K562 (cell line): ENCODE data around the gene TSPAN15. TPM values are rescaled to one million over a fixed set of nuclear protein-coding genes. Genes with fewer than 3 reads are reported as not detected.

Experiments used
- DACH1 ChIP-seq: fragments of 450-650 bp; IDR thresholded peaks from 2 replicates; pipeline ENCODE4 v1.6.1; 2018; ENCODE audit not compliant: partially characterized antibody
- DPF2 ChIP-seq: fragments of 450-650 bp; IDR thresholded peaks from 2 replicates; pipeline ENCODE4 v1.6.1; 2016
- GATA2 ChIP-seq: sonication (generic); formaldehyde crosslinking; IDR thresholded peaks from 2 replicates; pipeline ENCODE4 v1.4.0; 2020; ENCODE audit warnings: mild to moderate bottlenecking, missing genetic modification reagents
- GTF2F1 ChIP-seq: IDR thresholded peaks from 2 replicates; pipeline ENCODE4 v1.6.1; 2011; ENCODE audit warnings: low read depth, low read length, improper control_type of control experiment
- IFI16 ChIP-seq: fragments of 250-450 bp; sonication (Bioruptor Pico); IDR thresholded peaks from 2 replicates; pipeline ENCODE4 v2.1.2; 2022; ENCODE audit warnings: mild to moderate bottlenecking, inconsistent platforms
- LCOR ChIP-seq: sonication (generic); formaldehyde crosslinking; IDR thresholded peaks from 2 replicates; pipeline ENCODE4 v1.8.0; 2022; ENCODE audit warnings: mild to moderate bottlenecking, missing genetic modification reagents
- LEF1 ChIP-seq: fragments of 450-650 bp; IDR thresholded peaks from 2 replicates; pipeline ENCODE4 v1.6.1; 2016; ENCODE audit warnings: mild to moderate bottlenecking
- NR4A1 ChIP-seq, 2 experiments: fragments of 250-450 bp in 1 of 2; fragments of 450-650 bp in 1 of 2; sonication (Bioruptor Pico) in 1 of 2; IDR thresholded peaks; 2 replicates each; pipeline versions ENCODE4 v1.4.0 to v1.6.1; 2016 to 2020; ENCODE audit warnings: mild to moderate bottlenecking in 2 of 2, missing compliant biosample characterization in 1 of 2, missing genetic modification characterization in 1 of 2, moderate library complexity in 1 of 2
- POU5F1 ChIP-seq: fragments of 150-350 bp; IDR thresholded peaks from 2 replicates; pipeline ENCODE4 v1.6.1; 2014; ENCODE audit warnings: borderline replicate concordance, low read length, low read depth, mild to moderate bottlenecking; ENCODE audit not compliant: partially characterized antibody
- RBM14 ChIP-seq: fragments of 200-400 bp; formaldehyde crosslinking; IDR thresholded peaks from 2 replicates; pipeline ENCODE4 v1.6.1; 2018; ENCODE audit warnings: low read depth, mild to moderate bottlenecking, low read length, moderate library complexity, borderline replicate concordance; ENCODE audit not compliant: insufficient read depth
- RCOR1 ChIP-seq, 2 experiments: IDR thresholded peaks; 2 replicates each; pipeline ENCODE4 v1.6.1; 2012; ENCODE audit warnings: low read depth in 2 of 2, low read length in 2 of 2, borderline replicate concordance in 1 of 2, improper control_type of control experiment in 1 of 2
- TSC22D4 ChIP-seq: fragments of 450-650 bp; IDR thresholded peaks from 2 replicates; pipeline ENCODE4 v1.6.1; 2016; ENCODE audit warnings: missing genetic modification characterization, missing biosample characterization, control low read depth
- ZNF324 ChIP-seq: fragments of 250-450 bp; sonication (Bioruptor Pico); IDR thresholded peaks from 2 replicates; pipeline ENCODE4 v1.4.0; 2020; ENCODE audit warnings: mild to moderate bottlenecking
- ZNF41 ChIP-seq: fragments of 250-450 bp; sonication (Bioruptor Pico); conservative IDR thresholded peaks from 2 replicates; pipeline ENCODE4 v1.4.0; 2020; ENCODE audit warnings: mild to moderate bottlenecking
- polyA plus RNA-seq, 8 experiments: library from polyadenylated mRNA; depleted of rRNA in 4 of 8; stranded (reverse) in 5 of 8; unstranded in 3 of 8; fragments of >200 nt; fragmentation: Nextera tagmentation in 2 of 8; fragmentation: Illumina TruSeq in 1 of 8; extraction: Ambion mirVana in 2 of 8; extraction: Trizol in 1 of 8; gene quantifications; 2 replicates each; pipeline versions ENCODE4 v1.2.1 to v1.2.3, GENCODE V29; 2011 to 2014; ENCODE audit warnings: inconsistent platforms in 1 of 8, missing spikeins in 1 of 8
- total RNA-seq, 7 experiments: library from RNA; depleted of rRNA in 6 of 7; stranded (reverse); fragments of >200 nt in 6 of 7; fragmentation: Illumina TruSeq in 2 of 7; extraction: Trizol in 2 of 7; gene quantifications; 2 replicates each; pipeline versions ENCODE4 v1.2.1 to v1.2.3, GENCODE V29; 2011 to 2021; ENCODE audit warnings: low replicate concordance in 1 of 7
- TF ChIP-seq, protein P1 (sequence below): IDR thresholded peaks from 3 replicates; pipeline ENCODE4 v1.6.1; 2011; ENCODE audit warnings: borderline replicate concordance, mild to moderate bottlenecking; ENCODE audit not compliant: insufficient read length, insufficient read depth
- TF ChIP-seq, protein P2 (sequence below): sonication (generic); formaldehyde crosslinking; IDR thresholded peaks from 2 replicates; pipeline ENCODE4 v1.8.0; 2022; ENCODE audit warnings: mild to moderate bottlenecking, missing genetic modification reagents
- TF ChIP-seq, protein P3 (sequence below): fragments of 250-450 bp; sonication (Bioruptor Pico); IDR thresholded peaks from 2 replicates; pipeline ENCODE4 v1.4.0; 2020; ENCODE audit warnings: mild to moderate bottlenecking, moderate library complexity, borderline replicate concordance
- TF ChIP-seq, protein P4 (sequence below): fragments of 450-650 bp; IDR thresholded peaks from 2 replicates; pipeline ENCODE4 v1.6.1; 2017; ENCODE audit warnings: antibody characterized with exemption

The TSPAN15 gene
- total and polyA plus RNA-seq, 9 of the 15 experiments (the other 6 are each of a cell fraction or from before 2014, with no cell fraction given): 0.33 to 1.0 (median 0.45) TPM; not detected in 2

DNA sequence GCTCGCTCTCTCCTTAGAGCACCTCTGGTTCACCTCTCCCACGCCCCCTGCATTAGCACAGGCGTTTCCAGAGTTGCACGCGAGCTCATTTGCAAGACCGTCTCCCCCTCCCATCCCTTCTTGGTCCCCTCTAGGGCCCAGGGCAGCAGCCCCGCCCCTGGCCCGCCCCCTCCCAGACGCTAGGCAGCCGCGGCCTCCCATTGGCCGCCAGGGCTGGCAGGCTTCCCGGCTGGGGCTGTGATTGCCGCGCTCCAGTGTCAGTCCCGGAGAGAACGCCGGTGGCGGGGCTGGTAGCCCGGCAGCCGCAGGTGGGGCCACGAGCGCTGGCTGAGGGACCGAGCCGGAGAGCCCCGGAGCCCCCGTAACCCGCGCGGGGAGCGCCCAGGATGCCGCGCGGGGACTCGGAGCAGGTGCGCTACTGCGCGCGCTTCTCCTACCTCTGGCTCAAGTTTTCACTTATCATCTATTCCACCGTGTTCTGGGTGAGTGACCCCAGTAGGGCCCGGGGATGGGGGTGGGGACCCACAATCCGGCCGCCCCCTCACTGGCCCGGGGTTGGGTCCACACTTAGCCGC, at the start of gene TSPAN15 (continued):
- TF ChIP-seq GTF2F1: no peak
- TF ChIP-seq ZNF324 (CRISPR knock-in tag): no peak
- TF ChIP-seq, protein P1, sequence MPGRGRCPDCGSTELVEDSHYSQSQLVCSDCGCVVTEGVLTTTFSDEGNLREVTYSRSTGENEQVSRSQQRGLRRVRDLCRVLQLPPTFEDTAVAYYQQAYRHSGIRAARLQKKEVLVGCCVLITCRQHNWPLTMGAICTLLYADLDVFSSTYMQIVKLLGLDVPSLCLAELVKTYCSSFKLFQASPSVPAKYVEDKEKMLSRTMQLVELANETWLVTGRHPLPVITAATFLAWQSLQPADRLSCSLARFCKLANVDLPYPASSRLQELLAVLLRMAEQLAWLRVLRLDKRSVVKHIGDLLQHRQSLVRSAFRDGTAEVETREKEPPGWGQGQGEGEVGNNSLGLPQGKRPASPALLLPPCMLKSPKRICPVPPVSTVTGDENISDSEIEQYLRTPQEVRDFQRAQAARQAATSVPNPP: no peak
- peak in 1 of 2 experiments; percentile 50; a peak in 1 of 4 replicates for TF ChIP-seq RCOR1 (IDR thresholded peaks at IDR 0.05; ENCODE audit: borderline replicate concordance in 1 of 2, low read depth in 2 of 2, low read length in 2 of 2)
- TF ChIP-seq LEF1: no peak
- no peak for TF ChIP-seq GATA2 (CRISPR knock-in tag)
- no peak for TF ChIP-seq POU5F1
- TF ChIP-seq, protein P2, sequence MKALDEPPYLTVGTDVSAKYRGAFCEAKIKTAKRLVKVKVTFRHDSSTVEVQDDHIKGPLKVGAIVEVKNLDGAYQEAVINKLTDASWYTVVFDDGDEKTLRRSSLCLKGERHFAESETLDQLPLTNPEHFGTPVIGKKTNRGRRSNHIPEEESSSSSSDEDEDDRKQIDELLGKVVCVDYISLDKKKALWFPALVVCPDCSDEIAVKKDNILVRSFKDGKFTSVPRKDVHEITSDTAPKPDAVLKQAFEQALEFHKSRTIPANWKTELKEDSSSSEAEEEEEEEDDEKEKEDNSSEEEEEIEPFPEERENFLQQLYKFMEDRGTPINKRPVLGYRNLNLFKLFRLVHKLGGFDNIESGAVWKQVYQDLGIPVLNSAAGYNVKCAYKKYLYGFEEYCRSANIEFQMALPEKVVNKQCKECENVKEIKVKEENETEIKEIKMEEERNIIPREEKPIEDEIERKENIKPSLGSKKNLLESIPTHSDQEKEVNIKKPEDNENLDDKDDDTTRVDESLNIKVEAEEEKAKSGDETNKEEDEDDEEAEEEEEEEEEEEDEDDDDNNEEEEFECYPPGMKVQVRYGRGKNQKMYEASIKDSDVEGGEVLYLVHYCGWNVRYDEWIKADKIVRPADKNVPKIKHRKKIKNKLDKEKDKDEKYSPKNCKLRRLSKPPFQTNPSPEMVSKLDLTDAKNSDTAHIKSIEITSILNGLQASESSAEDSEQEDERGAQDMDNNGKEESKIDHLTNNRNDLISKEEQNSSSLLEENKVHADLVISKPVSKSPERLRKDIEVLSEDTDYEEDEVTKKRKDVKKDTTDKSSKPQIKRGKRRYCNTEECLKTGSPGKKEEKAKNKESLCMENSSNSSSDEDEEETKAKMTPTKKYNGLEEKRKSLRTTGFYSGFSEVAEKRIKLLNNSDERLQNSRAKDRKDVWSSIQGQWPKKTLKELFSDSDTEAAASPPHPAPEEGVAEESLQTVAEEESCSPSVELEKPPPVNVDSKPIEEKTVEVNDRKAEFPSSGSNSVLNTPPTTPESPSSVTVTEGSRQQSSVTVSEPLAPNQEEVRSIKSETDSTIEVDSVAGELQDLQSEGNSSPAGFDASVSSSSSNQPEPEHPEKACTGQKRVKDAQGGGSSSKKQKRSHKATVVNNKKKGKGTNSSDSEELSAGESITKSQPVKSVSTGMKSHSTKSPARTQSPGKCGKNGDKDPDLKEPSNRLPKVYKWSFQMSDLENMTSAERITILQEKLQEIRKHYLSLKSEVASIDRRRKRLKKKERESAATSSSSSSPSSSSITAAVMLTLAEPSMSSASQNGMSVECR (CRISPR knock-in tag): no peak
- TF ChIP-seq, protein P3, sequence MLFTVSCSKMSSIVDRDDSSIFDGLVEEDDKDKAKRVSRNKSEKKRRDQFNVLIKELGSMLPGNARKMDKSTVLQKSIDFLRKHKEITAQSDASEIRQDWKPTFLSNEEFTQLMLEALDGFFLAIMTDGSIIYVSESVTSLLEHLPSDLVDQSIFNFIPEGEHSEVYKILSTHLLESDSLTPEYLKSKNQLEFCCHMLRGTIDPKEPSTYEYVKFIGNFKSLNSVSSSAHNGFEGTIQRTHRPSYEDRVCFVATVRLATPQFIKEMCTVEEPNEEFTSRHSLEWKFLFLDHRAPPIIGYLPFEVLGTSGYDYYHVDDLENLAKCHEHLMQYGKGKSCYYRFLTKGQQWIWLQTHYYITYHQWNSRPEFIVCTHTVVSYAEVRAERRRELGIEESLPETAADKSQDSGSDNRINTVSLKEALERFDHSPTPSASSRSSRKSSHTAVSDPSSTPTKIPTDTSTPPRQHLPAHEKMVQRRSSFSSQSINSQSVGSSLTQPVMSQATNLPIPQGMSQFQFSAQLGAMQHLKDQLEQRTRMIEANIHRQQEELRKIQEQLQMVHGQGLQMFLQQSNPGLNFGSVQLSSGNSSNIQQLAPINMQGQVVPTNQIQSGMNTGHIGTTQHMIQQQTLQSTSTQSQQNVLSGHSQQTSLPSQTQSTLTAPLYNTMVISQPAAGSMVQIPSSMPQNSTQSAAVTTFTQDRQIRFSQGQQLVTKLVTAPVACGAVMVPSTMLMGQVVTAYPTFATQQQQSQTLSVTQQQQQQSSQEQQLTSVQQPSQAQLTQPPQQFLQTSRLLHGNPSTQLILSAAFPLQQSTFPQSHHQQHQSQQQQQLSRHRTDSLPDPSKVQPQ (CRISPR knock-in tag): no peak
- TF ChIP-seq, protein P4, sequence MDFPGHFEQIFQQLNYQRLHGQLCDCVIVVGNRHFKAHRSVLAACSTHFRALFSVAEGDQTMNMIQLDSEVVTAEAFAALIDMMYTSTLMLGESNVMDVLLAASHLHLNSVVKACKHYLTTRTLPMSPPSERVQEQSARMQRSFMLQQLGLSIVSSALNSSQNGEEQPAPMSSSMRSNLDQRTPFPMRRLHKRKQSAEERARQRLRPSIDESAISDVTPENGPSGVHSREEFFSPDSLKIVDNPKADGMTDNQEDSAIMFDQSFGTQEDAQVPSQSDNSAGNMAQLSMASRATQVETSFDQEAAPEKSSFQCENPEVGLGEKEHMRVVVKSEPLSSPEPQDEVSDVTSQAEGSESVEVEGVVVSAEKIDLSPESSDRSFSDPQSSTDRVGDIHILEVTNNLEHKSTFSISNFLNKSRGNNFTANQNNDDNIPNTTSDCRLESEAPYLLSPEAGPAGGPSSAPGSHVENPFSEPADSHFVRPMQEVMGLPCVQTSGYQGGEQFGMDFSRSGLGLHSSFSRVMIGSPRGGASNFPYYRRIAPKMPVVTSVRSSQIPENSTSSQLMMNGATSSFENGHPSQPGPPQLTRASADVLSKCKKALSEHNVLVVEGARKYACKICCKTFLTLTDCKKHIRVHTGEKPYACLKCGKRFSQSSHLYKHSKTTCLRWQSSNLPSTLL: no peak
- no peak for TF ChIP-seq IFI16 (CRISPR knock-in tag)
- no peak for TF ChIP-seq DACH1
- no peak for TF ChIP-seq RBM14
- no peak for TF ChIP-seq DPF2
- TF ChIP-seq NR4A1 (CRISPR knock-in tag; IDR thresholded peaks at IDR 0.05): no peak
- no peak for TF ChIP-seq NR4A1 (tag; IDR thresholded peaks at IDR 0.05)
- no peak for TF ChIP-seq ZNF41 (CRISPR knock-in tag)
- no peak for TF ChIP-seq TSC22D4 (tag)
- no peak for TF ChIP-seq LCOR (CRISPR knock-in tag)
